OCI-LY3 (cell line): ENCODE measurements around the gene NOB1.

Experiments used
- H2AFZ ChIP-seq: fragments of 200-600, 300-600 bp; shearing (Covaris generic); 2 replicates; pipeline ENCODE4 v1.6.0; 2014; ENCODE audit warnings: antibody characterized with exemption, low read depth, low read length
- H3K27ac ChIP-seq: fragments of 200-600, 300-600 bp; sonication (generic); 2 replicates; pipeline ENCODE4 v1.5.1; 2014; ENCODE audit warnings: mild to moderate bottlenecking, low read length, moderate library complexity, mixed read lengths
- H3K27me3 ChIP-seq: fragments of 200-600, 300-600 bp; sonication (generic); 2 replicates; pipeline ENCODE4 v1.6.1; 2014; ENCODE audit warnings: low read depth, low read length, mixed read lengths
- H3K36me3 ChIP-seq: fragments of 200-600, 300-600 bp; sonication (generic); replicated peaks from 2 replicates; pipeline ENCODE3; 2014; ENCODE audit warnings: low read depth, low read length, mixed read lengths
- H3K4me1 ChIP-seq: fragments of 300-600, 200-600 bp; sonication (generic); 2 replicates; pipeline ENCODE4 v1.6.1; 2014; ENCODE audit warnings: low read length, mixed read lengths
- H3K4me2 ChIP-seq: fragments of 200-600, 300-600 bp; sonication (generic); 2 replicates; pipeline ENCODE4 v1.6.1; 2014; ENCODE audit warnings: low read length, mixed read lengths
- H3K4me3 ChIP-seq: fragments of 300-600, 200-600 bp; sonication (generic); 2 replicates; pipeline ENCODE4 v1.5.1; 2014; ENCODE audit warnings: antibody characterized with exemption, mild to moderate bottlenecking, low read length, moderate library complexity
- H3K79me2 ChIP-seq: fragments of 300-600, 200-600 bp; shearing (Covaris generic); 2 replicates; pipeline ENCODE4 v1.6.1; 2014; ENCODE audit warnings: mild to moderate bottlenecking, low read length, mixed read lengths
- H3K9ac ChIP-seq: fragments of 300-600, 200-600 bp; shearing (Covaris generic); 2 replicates; pipeline ENCODE4 v1.6.0; 2014; ENCODE audit warnings: mild to moderate bottlenecking, low read length, moderate library complexity
- H3K9me3 ChIP-seq: fragments of 200-600, 300-600 bp; shearing (Covaris generic); 2 replicates; pipeline ENCODE4 v1.6.1; 2014; ENCODE audit warnings: low read length, mixed read lengths; ENCODE audit not compliant: insufficient read depth
- H4K20me1 ChIP-seq: fragments of 200-600, 300-600 bp; sonication (generic); 2 replicates; pipeline ENCODE4 v1.6.1; 2016; ENCODE audit warnings: low read length, mixed read lengths; ENCODE audit not compliant: insufficient read depth
- EZH2phosphoT487 ChIP-seq: fragments of 200-600 bp; shearing (Covaris generic); IDR thresholded peaks from 2 replicates; pipeline ENCODE4 v1.6.1; 2018; ENCODE audit warnings: antibody characterized with exemption, mixed run types, low read depth
- TF ChIP-seq, protein P1 (sequence below): fragments of 200-600, 300-600 bp; sonication (generic); IDR thresholded peaks from 2 replicates; pipeline ENCODE4 v1.5.1; 2014; ENCODE audit warnings: antibody characterized with exemption, low read length, low read depth

Gene NOB1

DNA sequence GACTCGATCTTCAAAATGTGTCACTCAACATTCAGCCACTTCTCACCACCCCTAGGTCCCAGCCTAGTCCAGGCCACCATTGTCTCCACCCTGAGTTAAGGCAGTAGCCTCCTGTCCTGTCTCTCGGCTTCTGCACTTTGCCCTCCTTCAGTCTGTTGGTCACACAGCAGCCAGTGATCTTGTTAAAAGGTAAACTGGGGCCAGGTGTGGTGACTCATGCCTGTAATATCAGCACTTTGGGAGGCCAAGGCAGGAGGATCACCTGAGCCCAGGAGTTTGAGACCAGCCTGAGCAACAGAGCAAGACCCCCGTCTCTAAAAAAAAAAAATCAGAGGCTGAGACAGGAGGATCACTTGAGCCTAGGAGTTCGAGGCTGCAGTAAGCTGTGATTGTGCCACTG lies 33.2 kb upstream of the NOB1 start:
- Histone ChIP-seq H3K4me3 (no peak overlapping the region), H3K9me3 (no peaks in the 10 kb centered on the region), H3K27ac (no peak overlapping the region), H3K9ac (no peak overlapping the region), H4K20me1 (no peaks in the 10 kb centered on the region), H3K27me3 (no peaks in the 10 kb centered on the region), H3K4me1 (no peaks in the 10 kb centered on the region), H3K4me2 (no peak overlapping the region), H3K36me3 (peaks cover 3% of the 10 kb centered on the region), H2AFZ (no peak overlapping the region), H3K79me2 (no peaks in the 10 kb centered on the region)
- TF ChIP-seq, protein P1, sequence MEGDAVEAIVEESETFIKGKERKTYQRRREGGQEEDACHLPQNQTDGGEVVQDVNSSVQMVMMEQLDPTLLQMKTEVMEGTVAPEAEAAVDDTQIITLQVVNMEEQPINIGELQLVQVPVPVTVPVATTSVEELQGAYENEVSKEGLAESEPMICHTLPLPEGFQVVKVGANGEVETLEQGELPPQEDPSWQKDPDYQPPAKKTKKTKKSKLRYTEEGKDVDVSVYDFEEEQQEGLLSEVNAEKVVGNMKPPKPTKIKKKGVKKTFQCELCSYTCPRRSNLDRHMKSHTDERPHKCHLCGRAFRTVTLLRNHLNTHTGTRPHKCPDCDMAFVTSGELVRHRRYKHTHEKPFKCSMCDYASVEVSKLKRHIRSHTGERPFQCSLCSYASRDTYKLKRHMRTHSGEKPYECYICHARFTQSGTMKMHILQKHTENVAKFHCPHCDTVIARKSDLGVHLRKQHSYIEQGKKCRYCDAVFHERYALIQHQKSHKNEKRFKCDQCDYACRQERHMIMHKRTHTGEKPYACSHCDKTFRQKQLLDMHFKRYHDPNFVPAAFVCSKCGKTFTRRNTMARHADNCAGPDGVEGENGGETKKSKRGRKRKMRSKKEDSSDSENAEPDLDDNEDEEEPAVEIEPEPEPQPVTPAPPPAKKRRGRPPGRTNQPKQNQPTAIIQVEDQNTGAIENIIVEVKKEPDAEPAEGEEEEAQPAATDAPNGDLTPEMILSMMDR, result no peak
- TF ChIP-seq EZH2phosphoT487, result no peak

DNA sequence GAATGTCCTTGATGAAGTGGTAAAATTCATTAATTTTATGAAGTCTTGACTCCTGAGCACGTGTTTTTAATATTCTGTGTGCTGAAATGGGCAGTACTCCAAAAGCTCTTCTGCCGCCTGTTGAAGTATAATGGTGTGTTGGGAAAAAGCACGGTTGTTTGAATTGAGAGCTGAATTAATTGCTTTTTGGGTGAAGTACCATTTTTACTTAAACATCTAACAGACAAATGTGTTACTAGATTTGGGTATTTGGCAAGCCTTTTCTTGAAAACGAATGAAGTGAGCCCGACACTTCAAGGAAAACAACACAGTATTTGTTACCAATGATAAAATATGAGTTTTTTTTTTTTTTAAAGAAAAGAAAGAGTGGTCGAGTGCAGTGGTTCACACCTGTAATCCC lies 29.9 kb upstream of the NOB1 start:
- H2AFZ ChIP-seq, result no peak overlapping the region
- no peaks in the 10 kb centered on the region for H4K20me1 ChIP-seq
- H3K4me2 ChIP-seq, result no peak overlapping the region
- H3K79me2 ChIP-seq, result no peaks in the 10 kb centered on the region
- no peak for TF ChIP-seq EZH2phosphoT487
- TF ChIP-seq, protein P1, result no peak
- H3K9ac ChIP-seq, result no peak overlapping the region
- H3K27ac ChIP-seq, result no peak overlapping the region
- H3K4me3 ChIP-seq, result no peak overlapping the region
- no peaks in the 10 kb centered on the region for H3K27me3 ChIP-seq
- no peaks in the 10 kb centered on the region for H3K9me3 ChIP-seq
- peaks cover 3% of the 10 kb centered on the region for H3K36me3 ChIP-seq
- H3K4me1 ChIP-seq, result no peaks in the 10 kb centered on the region

DNA sequence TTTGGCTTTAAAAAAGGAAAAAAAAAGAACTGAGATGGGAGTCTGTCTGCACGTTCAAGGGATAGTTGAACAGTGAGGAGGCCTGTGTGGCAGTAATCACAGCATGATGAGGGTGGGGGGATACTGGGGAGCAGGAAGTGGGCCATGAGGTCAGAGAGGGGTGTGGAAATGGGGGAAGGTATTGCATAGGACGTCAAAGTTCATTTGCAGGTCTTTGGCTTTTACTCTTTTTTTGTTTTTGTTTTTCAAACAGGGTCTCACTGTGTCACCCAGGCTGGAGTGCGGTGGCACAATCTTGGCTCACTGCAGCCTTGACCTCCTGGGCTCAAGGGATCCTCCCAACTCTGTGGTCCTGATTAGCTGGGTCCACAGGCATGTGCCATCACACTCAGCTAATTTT lies 26.4 kb upstream of the NOB1 start:
- Histone ChIP-seq H2AFZ (no peak overlapping the region), H3K27ac (no peak overlapping the region), H3K79me2 (peaks cover 4% of the 10 kb centered on the region; the same call in 1 of the 2 replicates), H3K4me1 (no peaks in the 10 kb centered on the region), H4K20me1 (no peaks in the 10 kb centered on the region), H3K27me3 (no peaks in the 10 kb centered on the region), H3K36me3 (peaks cover 9% of the 10 kb centered on the region), H3K9ac (no peak overlapping the region), H3K4me3 (no peak overlapping the region), H3K4me2 (no peak overlapping the region), H3K9me3 (no peaks in the 10 kb centered on the region)
- no peak for TF ChIP-seq EZH2phosphoT487
- TF ChIP-seq, protein P1, result no peak

DNA sequence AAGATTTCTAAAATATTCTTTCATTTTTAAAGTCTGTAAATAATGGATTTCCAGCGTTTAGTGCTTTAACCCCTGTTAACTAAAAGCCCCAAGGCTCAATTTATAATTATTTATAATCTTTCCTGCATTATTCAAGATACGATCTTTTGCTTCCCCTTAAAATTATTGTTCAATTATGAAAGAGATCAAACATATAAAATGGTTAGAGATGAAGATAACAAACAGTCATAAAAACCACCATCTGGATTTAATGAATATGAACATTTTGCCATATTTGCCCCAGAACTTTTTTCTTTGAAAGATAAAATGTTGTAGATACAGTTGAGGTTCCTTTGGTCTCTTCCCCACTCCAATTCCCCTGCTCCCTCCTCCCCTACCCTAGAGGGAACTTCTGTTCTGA lies 25.0 kb upstream of the NOB1 start:
- no peak overlapping the region for H3K27ac ChIP-seq
- H2AFZ ChIP-seq, result no peak overlapping the region
- H4K20me1 ChIP-seq, result no peaks in the 10 kb centered on the region
- H3K9ac ChIP-seq, result no peak overlapping the region
- no peaks in the 10 kb centered on the region for H3K27me3 ChIP-seq
- TF ChIP-seq EZH2phosphoT487, result no peak
- TF ChIP-seq, protein P1, result no peak
- no peak overlapping the region for H3K4me3 ChIP-seq
- no peaks in the 10 kb centered on the region for H3K4me1 ChIP-seq
- peaks cover 11% of the 10 kb centered on the region; the same call in 1 of the 2 replicates for H3K9me3 ChIP-seq
- peaks cover 7% of the 10 kb centered on the region; the same call in 1 of the 2 replicates for H3K79me2 ChIP-seq
- peaks cover 22% of the 10 kb centered on the region for H3K36me3 ChIP-seq
- no peak overlapping the region for H3K4me2 ChIP-seq
